Measurements from ENCODE around the gene VSTM1.

DNA sequence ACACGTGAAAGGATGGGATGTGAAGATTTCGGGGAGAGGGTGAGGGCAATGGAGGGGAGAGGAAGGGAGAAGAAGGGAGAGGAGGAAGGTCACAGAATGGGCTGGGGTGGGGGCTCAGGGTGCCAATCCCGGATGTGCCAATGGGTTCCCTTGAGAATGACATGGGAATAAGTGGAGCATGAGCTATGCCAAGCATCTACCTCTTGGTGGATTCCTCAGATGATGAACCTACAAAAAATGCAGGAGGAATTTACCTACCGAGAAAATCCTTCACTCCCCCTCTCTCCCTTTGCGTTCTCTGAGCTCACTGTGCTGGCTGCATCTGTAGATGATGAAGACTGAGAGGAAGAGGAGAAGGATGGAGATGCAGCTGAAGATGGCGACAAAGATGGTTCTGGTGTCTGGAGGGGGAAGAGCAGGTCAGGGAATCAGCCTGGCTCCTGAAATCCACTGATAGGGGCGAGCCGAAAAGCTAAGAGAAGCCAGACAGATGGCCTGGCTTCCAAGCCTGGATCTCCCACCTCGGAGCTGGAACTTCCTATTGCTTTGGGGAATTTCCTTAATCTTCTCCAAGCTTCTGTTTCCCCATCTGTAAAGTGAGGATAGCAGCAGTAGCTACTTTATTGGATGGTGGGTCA lies 21.6 kb downstream of the VSTM1 start:
- TF ChIP-seq, protein P1, sequence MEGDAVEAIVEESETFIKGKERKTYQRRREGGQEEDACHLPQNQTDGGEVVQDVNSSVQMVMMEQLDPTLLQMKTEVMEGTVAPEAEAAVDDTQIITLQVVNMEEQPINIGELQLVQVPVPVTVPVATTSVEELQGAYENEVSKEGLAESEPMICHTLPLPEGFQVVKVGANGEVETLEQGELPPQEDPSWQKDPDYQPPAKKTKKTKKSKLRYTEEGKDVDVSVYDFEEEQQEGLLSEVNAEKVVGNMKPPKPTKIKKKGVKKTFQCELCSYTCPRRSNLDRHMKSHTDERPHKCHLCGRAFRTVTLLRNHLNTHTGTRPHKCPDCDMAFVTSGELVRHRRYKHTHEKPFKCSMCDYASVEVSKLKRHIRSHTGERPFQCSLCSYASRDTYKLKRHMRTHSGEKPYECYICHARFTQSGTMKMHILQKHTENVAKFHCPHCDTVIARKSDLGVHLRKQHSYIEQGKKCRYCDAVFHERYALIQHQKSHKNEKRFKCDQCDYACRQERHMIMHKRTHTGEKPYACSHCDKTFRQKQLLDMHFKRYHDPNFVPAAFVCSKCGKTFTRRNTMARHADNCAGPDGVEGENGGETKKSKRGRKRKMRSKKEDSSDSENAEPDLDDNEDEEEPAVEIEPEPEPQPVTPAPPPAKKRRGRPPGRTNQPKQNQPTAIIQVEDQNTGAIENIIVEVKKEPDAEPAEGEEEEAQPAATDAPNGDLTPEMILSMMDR (IDR thresholded peaks at IDR 0.05; ENCODE audit: low read depth, low read length), result no peak
- no peak for TF ChIP-seq EZH2phosphoT487 (IDR thresholded peaks at IDR 0.05; ENCODE audit: low read depth)
